ENCODE data around the gene KSR2. TPM values are rescaled to one million over a fixed set of nuclear protein-coding genes. Genes with fewer than 3 reads are reported as not detected.

The KSR2 gene
- total RNA-seq, 1 experiment from 2014 or later: 1.3 TPM

- Histone ChIP-seq H4K8ac (replicated peaks; ENCODE audit: insufficient read length, low read depth, low read length) (no peak overlapping the region), H3K4me2 (ENCODE audit: insufficient read depth, insufficient read length, low read length) (no peak overlapping the region), H2BK120ac (ENCODE audit: low read depth, low read length, poor library complexity, severe bottlenecking) (no peak overlapping the region), H3K4me1 (ENCODE audit: insufficient read depth, low read length) (no peaks in the 10 kb centered on the region), H2AFZ (ENCODE audit: low read length) (no peak overlapping the region), H2BK12ac (ENCODE audit: insufficient read length, low read depth, low read length) (no peak overlapping the region), H3K23ac (ENCODE audit: insufficient read length, low read depth, low read length) (no peak overlapping the region), H3K27ac (ENCODE audit: insufficient read length, low read depth, low read length) (no peak overlapping the region), H2AK5ac (ENCODE audit: insufficient read length, low read length) (no peak overlapping the region), H3K79me1 (ENCODE audit: insufficient read depth, low read depth, low read length, poor library complexity, severe bottlenecking) (no peaks in the 10 kb centered on the region), H3K4ac (ENCODE audit: low read depth, low read length) (no peak overlapping the region), H3K79me2 (ENCODE audit: insufficient read depth, low read length) (no peaks in the 10 kb centered on the region), H3K23me2 (ENCODE audit: insufficient read length, low read depth, low read length, poor library complexity, severe bottlenecking) (no peaks in the 10 kb centered on the region), H3K9ac (ENCODE audit: extremely low read depth, insufficient read length, low read length) (no peak overlapping the region), H3T11ph (ENCODE audit: low read length) (no peak overlapping the region), H2BK15ac (ENCODE audit: low read depth, low read length) (no peak overlapping the region), H3K18ac (ENCODE audit: insufficient read length, low read depth, low read length) (no peak overlapping the region), H3K27me3 (ENCODE audit: insufficient read depth, low read length) (no peaks in the 10 kb centered on the region), H3K56ac (ENCODE audit: insufficient read length, low read depth, low read length) (no peak overlapping the region), H2BK5ac (ENCODE audit: insufficient read length, low read length) (no peak overlapping the region), H4K20me1 (ENCODE audit: control insufficient read depth, insufficient read depth, insufficient read length) (no peaks in the 10 kb centered on the region), H3K9me3 (ENCODE audit: control insufficient read depth, low read depth, low read length) (no peaks in the 10 kb centered on the region), H4K91ac (ENCODE audit: insufficient read length, low read depth, low read length) (no peak overlapping the region), H2BK20ac (ENCODE audit: low read depth, low read length, poor library complexity, severe bottlenecking) (no peak overlapping the region), H4K5ac (ENCODE audit: insufficient read length, low read depth, low read length) (no peak overlapping the region), H3K14ac (ENCODE audit: insufficient read depth, low read length) (no peak overlapping the region)
- no peak overlapping the region for H3K4me3 Mint-ChIP-seq
- no CpG with 5 or more reads among the region's 2 CpGs for WGBS (ENCODE audit: extremely low coverage, insufficient read length, low lambda C conversion rate)
- H3K27ac Mint-ChIP-seq: no peak overlapping the region
- no peaks in the 10 kb centered on the region for H3K4me1 Mint-ChIP-seq
- H3K36me3 Mint-ChIP-seq (ENCODE audit: insufficient read depth in 1 of 3, low read depth in 3 of 3): no peaks in the 10 kb centered on the region; a peak in 1 of 7 replicates
- no peak for TF ChIP-seq CTCF (conservative IDR thresholded peaks at IDR 0.05)
- no peaks in the 10 kb centered on the region; the same call in 1 of the 2 replicates for H3K27me3 Mint-ChIP-seq (ENCODE audit: low read depth)
- no peak for DNase-seq
- H3K9me3 Mint-ChIP-seq: no peaks in the 10 kb centered on the region
Observed at GRCh38 chr12:117890644-117891043, 78.1 kb downstream of the KSR2 start.

Data from H9 (cell line).